ENCODE measurements around the gene PTH1R.

Gene PTH1R

DNA sequence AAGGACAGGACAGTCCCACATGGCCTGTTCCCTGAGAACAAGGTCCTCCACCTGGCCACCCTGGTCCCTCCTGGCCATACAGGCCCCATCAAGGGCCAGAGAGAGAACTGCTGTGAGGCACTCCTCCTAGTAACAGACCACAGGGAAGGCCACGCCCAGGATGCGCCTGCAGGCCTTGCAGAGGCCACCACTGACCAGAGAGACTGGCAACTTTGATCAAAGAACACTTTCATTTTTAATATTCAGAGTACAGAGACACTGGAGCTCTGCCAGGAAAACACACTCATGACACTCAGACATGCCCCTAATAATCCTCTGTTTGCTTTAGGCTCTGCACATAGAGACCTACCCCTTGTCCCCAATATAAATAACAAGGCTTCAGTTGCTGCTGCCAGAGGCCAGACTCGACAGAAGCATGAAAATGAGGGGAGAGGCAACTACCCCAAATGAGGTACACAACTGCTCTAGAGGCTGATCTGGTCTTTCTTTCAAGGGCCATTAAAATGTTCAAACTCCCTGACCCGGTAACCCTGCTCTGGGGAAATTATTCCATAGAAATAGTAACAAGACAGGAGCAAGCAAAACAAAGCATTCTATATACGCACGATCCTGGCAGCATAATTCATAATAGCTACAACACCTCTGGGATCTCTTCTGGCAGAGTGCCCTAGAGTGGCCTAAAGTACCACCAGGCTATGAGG, 54.3 kb downstream of the PTH1R start:
- Histone ChIP-seq H3K27ac (ENCODE audit: low read length) (peak overlapping the region; percentile 42), H3K79me2 (ENCODE audit: insufficient read depth, low read length) (peaks cover 96% of the 10 kb centered on the region)

DNA sequence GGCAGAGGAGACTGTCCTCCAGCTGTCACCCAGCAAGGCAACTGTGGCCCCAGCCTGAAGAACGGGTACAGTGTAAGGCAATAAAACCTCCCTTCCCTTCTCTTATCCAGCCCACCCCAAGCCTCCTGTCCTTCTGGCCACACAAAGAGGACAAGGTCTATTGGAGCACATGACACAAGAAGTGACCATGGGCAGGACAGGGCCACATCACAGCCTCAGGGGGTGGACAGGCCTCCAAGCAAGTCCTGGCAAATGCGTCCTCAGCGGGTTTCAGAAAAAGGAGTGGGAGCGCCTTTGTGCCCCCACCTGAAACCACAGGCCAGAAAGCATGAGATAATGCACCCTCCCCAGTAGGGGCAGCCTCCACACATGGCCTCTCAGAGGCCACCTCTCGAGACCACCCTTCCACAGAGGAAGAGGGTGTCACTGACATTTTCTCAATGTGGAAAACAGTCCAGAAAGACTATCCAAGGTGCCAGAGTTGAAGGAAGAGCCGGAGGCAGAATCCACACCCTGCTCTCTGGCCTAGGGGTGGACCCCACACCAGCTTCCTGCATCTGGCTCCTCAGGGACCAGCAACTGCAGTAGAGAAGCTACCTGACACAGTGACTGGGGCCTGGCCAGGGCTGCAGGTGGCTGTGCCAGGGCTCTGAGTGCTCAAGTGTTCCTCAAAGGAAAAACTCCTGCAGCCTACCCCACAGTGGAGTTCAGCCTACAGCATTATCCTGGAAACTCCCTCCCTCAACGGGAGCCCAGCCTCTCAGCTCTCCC, 55.1 kb downstream of the PTH1R start:
- DNase-seq: no peak
- Histone ChIP-seq H3K4me3 (ENCODE audit: low read depth in 1 of 2, low read length in 2 of 2) (no peak overlapping the region), H3K9ac (ENCODE audit: low read depth, low read length) (no peak overlapping the region), H3K27ac (ENCODE audit: low read length) (peak overlapping the region; percentile 33; the same call in 1 of the 2 replicates), H4K20me1 (ENCODE audit: insufficient read depth, low read length) (peaks cover 84% of the 10 kb centered on the region), H3K79me2 (ENCODE audit: insufficient read depth, low read length) (peaks cover 96% of the 10 kb centered on the region), H3K36me3 (ENCODE audit: insufficient read depth, low read length) (peaks cover 77% of the 10 kb centered on the region), H3K4me1 (ENCODE audit: insufficient read depth, low read length) (0 out of 2 replicates have a peak, but pooled peaks cover 2% of the 10 kb centered on the region), H3K27me3 (ENCODE audit: insufficient read depth, low read length, poor library complexity) (no peaks in the 10 kb centered on the region), H3K4me2 (ENCODE audit: insufficient read depth, low read length) (no peak overlapping the region), H2AFZ (ENCODE audit: low read depth, low read length) (no peak overlapping the region), H3K9me3 (ENCODE audit: insufficient read depth, low read length, severe bottlenecking) (no peaks in the 10 kb centered on the region)
- TF ChIP-seq, protein P1, sequence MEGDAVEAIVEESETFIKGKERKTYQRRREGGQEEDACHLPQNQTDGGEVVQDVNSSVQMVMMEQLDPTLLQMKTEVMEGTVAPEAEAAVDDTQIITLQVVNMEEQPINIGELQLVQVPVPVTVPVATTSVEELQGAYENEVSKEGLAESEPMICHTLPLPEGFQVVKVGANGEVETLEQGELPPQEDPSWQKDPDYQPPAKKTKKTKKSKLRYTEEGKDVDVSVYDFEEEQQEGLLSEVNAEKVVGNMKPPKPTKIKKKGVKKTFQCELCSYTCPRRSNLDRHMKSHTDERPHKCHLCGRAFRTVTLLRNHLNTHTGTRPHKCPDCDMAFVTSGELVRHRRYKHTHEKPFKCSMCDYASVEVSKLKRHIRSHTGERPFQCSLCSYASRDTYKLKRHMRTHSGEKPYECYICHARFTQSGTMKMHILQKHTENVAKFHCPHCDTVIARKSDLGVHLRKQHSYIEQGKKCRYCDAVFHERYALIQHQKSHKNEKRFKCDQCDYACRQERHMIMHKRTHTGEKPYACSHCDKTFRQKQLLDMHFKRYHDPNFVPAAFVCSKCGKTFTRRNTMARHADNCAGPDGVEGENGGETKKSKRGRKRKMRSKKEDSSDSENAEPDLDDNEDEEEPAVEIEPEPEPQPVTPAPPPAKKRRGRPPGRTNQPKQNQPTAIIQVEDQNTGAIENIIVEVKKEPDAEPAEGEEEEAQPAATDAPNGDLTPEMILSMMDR (IDR thresholded peaks at IDR 0.05; ENCODE audit: borderline replicate concordance, extremely low read depth, low read length, poor library complexity, severe bottlenecking): peak; percentile 16
- no peak for TF ChIP-seq EZH2 (IDR thresholded peaks at IDR 0.05; ENCODE audit: borderline replicate concordance, low read depth, low read length, severe bottlenecking)
- no peak for ATAC-seq (ENCODE audit: insufficient read depth, low read depth)

More for the DNA sequence above, 54.3 kb downstream of the PTH1R start:
- H3K27me3 ChIP-seq (ENCODE audit: insufficient read depth, low read length, poor library complexity): no peaks in the 10 kb centered on the region
- no peaks in the 10 kb centered on the region for H3K9me3 ChIP-seq (ENCODE audit: insufficient read depth, low read length, severe bottlenecking)
- no peak overlapping the region for H3K9ac ChIP-seq (ENCODE audit: low read depth, low read length)
- no peak overlapping the region for H2AFZ ChIP-seq (ENCODE audit: low read depth, low read length)
- H3K4me3 ChIP-seq (ENCODE audit: low read depth in 1 of 2, low read length in 2 of 2): no peak overlapping the region
- ATAC-seq (ENCODE audit: insufficient read depth, low read depth): no peak
- peaks cover 77% of the 10 kb centered on the region for H3K36me3 ChIP-seq (ENCODE audit: insufficient read depth, low read length)
- peaks cover 5% of the 10 kb centered on the region; the same call in 1 of the 2 replicates for H3K4me1 ChIP-seq (ENCODE audit: insufficient read depth, low read length)
- no peak overlapping the region for H3K4me2 ChIP-seq (ENCODE audit: insufficient read depth, low read length)
- TF ChIP-seq, protein P1 (IDR thresholded peaks at IDR 0.05; ENCODE audit: borderline replicate concordance, extremely low read depth, low read length, poor library complexity, severe bottlenecking): no peak
- no peak for TF ChIP-seq EZH2 (IDR thresholded peaks at IDR 0.05; ENCODE audit: borderline replicate concordance, low read depth, low read length, severe bottlenecking)
- peaks cover 84% of the 10 kb centered on the region for H4K20me1 ChIP-seq (ENCODE audit: insufficient read depth, low read length)
- no peak for DNase-seq

DNA sequence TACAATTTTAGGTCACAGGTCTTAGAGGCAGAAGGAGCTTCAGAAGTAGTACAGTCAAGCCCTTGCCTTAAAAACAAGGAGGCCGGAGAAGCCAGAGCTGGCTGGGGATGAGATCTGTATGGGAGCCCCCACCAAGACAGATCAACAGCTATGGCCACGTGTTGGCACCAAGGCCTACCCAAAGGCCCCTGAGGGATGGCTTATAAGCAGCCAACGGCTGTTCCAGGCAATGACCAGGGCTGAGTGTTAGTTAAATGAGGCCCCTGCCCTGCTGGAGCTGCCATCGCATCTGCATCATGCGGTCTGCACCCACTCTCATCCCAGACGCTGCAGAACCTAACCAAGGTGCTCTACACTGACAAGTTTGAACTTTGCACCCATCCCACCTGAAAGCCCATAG, 55.7 kb downstream of the PTH1R start:
- TF ChIP-seq, protein P1 (IDR thresholded peaks at IDR 0.05; ENCODE audit: borderline replicate concordance, extremely low read depth, low read length, poor library complexity, severe bottlenecking): no peak
- TF ChIP-seq EZH2 (IDR thresholded peaks at IDR 0.05; ENCODE audit: borderline replicate concordance, low read depth, low read length, severe bottlenecking): no peak
- H2AFZ ChIP-seq (ENCODE audit: low read depth, low read length): no peak overlapping the region
- peaks cover 83% of the 10 kb centered on the region for H4K20me1 ChIP-seq (ENCODE audit: insufficient read depth, low read length)
- H3K27ac ChIP-seq (ENCODE audit: low read length): peak overlapping the region; percentile 33; the same call in 1 of the 2 replicates
- H3K4me3 ChIP-seq (ENCODE audit: low read depth in 1 of 2, low read length in 2 of 2): no peak overlapping the region
- ATAC-seq (ENCODE audit: insufficient read depth, low read depth) (no peak), DNase-seq (no peak)
- peaks cover 79% of the 10 kb centered on the region for H3K36me3 ChIP-seq (ENCODE audit: insufficient read depth, low read length)
- H3K4me2 ChIP-seq (ENCODE audit: insufficient read depth, low read length): no peak overlapping the region
- no peaks in the 10 kb centered on the region for H3K9me3 ChIP-seq (ENCODE audit: insufficient read depth, low read length, severe bottlenecking)
- H3K4me1 ChIP-seq (ENCODE audit: insufficient read depth, low read length): 0 out of 2 replicates have a peak, but pooled peaks cover under 1% of the 10 kb centered on the region
- H3K9ac ChIP-seq (ENCODE audit: low read depth, low read length): no peak overlapping the region; the same call in 1 of the 2 replicates
- peaks cover 96% of the 10 kb centered on the region for H3K79me2 ChIP-seq (ENCODE audit: insufficient read depth, low read length)
- no peaks in the 10 kb centered on the region for H3K27me3 ChIP-seq (ENCODE audit: insufficient read depth, low read length, poor library complexity)
